ENCODE results near the gene SCN3A. TPM values are rescaled to one million over a fixed set of nuclear protein-coding genes. Genes with fewer than 3 reads are reported as not detected.

Gene SCN3A
- total RNA-seq, 1 experiment from 2014 or later: 0.09 TPM

DNA sequence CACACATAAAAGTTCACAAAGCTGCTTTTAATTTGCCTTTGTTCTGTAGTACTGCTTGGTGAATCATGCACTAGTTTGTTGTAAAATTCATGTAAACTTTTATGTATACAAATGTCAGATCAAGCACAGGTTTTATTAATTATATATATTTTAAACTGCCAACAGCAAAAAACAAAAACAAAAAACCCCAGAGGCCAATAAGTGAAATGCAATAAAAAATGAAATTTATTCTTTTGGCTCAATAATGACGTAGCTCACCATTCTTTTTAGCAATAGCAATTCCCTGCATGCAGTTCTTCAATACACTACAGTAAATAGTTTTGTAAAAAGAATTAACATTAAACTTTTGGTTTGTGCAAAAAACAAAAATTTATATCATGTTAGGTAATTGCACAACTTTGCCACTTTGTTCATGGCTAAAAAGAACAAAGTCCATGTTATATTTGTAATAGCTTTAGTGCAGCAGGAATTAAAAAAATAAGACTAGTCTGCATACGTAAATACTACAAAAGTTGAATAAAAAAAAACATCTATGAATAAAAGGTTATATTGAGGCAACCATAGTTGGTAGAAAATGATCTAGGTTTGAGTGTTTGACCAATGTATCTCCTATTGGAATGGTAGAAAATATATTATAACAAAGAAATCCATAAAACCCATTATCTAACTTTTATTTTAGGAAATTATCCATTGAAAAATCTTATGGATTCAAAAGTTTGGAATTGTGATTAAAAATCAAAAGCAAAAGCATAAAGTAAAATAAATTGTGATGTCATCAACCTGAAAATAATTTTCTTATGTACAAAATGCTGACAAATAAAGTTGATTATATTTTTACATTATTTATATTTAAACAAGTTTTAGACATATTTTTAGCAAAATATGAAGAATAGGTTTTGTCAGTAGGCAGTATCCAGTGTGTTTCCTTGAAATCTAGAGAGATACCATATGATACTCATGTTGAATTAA, 115.6 kb downstream of the SCN3A start:
- no TSS peak for BruUV-seq (replicated peaks)
- CTCF ChIA-PET: interaction anchor here (0.7 kb wide), 1 partner anchor 40 kb away, joined by 3 read pairs; no protein-coding TSS in a partner anchor
- no peak for DNase-seq

DNA sequence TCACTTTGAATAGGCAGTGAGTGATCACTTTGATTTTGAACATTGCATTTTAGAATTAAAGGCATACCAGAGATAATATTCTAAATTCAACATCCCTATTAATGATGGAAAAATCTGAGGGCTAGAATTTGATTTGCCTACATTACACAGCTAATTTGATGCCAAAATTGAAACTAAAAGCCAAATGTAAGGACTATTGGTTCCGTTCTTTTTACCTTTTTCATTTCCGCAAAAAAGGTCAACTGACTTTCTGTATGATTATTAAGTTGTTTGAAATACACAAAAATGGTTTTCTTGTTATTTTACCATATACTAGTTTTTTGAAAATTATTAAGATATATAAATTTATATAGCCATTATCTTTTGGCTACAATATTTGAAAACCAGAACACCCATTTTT, 117.5 kb downstream of the SCN3A start:
- H3K27me3 Mint-ChIP-seq (ENCODE audit: unreplicated experiment): no peaks in the 10 kb centered on the region
- peaks cover 4% of the 10 kb centered on the region for H3K9me3 Mint-ChIP-seq (ENCODE audit: low read depth, unreplicated experiment)
- no TSS peak for BruUV-seq (replicated peaks)
- H3K4me1 Mint-ChIP-seq (ENCODE audit: low read depth, unreplicated experiment): peaks cover 20% of the 10 kb centered on the region
- intact Hi-C loops (cut with micrococcal nuclease; ENCODE audit: unreplicated experiment): no loop called here
- no peak for DNase-seq
- no peaks in the 10 kb centered on the region for H3K36me3 Mint-ChIP-seq (ENCODE audit: insufficient read depth, unreplicated experiment)
- no peak overlapping the region for H3K27ac Mint-ChIP-seq (ENCODE audit: unreplicated experiment)
- no peak for TF ChIP-seq CTCF (IDR thresholded peaks at IDR 0.05; ENCODE audit: unreplicated experiment)
- CTCF ChIA-PET: no interaction called here
- no peak overlapping the region for H3K4me3 Mint-ChIP-seq (ENCODE audit: low read depth, unreplicated experiment)

More for the DNA sequence above, 115.6 kb downstream of the SCN3A start:
- H3K4me1 Mint-ChIP-seq (ENCODE audit: low read depth, unreplicated experiment): peaks cover 12% of the 10 kb centered on the region
- TF ChIP-seq CTCF (IDR thresholded peaks at IDR 0.05; ENCODE audit: unreplicated experiment): no peak
- no peaks in the 10 kb centered on the region for H3K9me3 Mint-ChIP-seq (ENCODE audit: low read depth, unreplicated experiment)
- H3K27ac Mint-ChIP-seq (ENCODE audit: unreplicated experiment): no peak overlapping the region
- intact Hi-C loops (cut with micrococcal nuclease; ENCODE audit: unreplicated experiment): no loop called here
- H3K4me3 Mint-ChIP-seq (ENCODE audit: low read depth, unreplicated experiment): no peak overlapping the region
- H3K36me3 Mint-ChIP-seq (ENCODE audit: insufficient read depth, unreplicated experiment): no peaks in the 10 kb centered on the region
- H3K27me3 Mint-ChIP-seq (ENCODE audit: unreplicated experiment): no peaks in the 10 kb centered on the region

- CTCF ChIA-PET: interaction anchor here (0.6 to 1.0 kb wide), 3 partner anchors 8 to 145 kb away, joined by 3 to 4 read pairs (median 4); no protein-coding TSS in a partner anchor
- intact Hi-C loops (cut with micrococcal nuclease; ENCODE audit: unreplicated experiment): no loop called here
- Mint-ChIP-seq H3K27ac (ENCODE audit: unreplicated experiment) (no peak overlapping the region), H3K36me3 (ENCODE audit: insufficient read depth, unreplicated experiment) (no peaks in the 10 kb centered on the region), H3K4me3 (ENCODE audit: low read depth, unreplicated experiment) (no peak overlapping the region), H3K9me3 (ENCODE audit: low read depth, unreplicated experiment) (peaks cover 4% of the 10 kb centered on the region), H3K4me1 (ENCODE audit: low read depth, unreplicated experiment) (peaks cover 20% of the 10 kb centered on the region), H3K27me3 (ENCODE audit: unreplicated experiment) (no peaks in the 10 kb centered on the region)
- TF ChIP-seq CTCF (IDR thresholded peaks at IDR 0.05; ENCODE audit: unreplicated experiment): no peak
- DNase-seq: no peak
- BruUV-seq (replicated peaks): no TSS peak
Measured at GRCh38 chr2:165083326-165083725, 120.5 kb downstream of the SCN3A start.

- Mint-ChIP-seq H3K4me3 (ENCODE audit: low read depth, unreplicated experiment) (no peak overlapping the region), H3K4me1 (ENCODE audit: low read depth, unreplicated experiment) (peaks cover 20% of the 10 kb centered on the region), H3K27me3 (ENCODE audit: unreplicated experiment) (no peaks in the 10 kb centered on the region), H3K9me3 (ENCODE audit: low read depth, unreplicated experiment) (peaks cover 4% of the 10 kb centered on the region), H3K27ac (ENCODE audit: unreplicated experiment) (no peak overlapping the region), H3K36me3 (ENCODE audit: insufficient read depth, unreplicated experiment) (no peaks in the 10 kb centered on the region)
- intact Hi-C loops (cut with micrococcal nuclease; ENCODE audit: unreplicated experiment): no loop called here
- CTCF ChIA-PET: interaction anchor here (0.6 kb wide), 1 partner anchor 146 kb away, joined by 4 read pairs; no protein-coding TSS in a partner anchor
- DNase-seq: no peak
- BruUV-seq (replicated peaks): no TSS peak
- TF ChIP-seq CTCF (IDR thresholded peaks at IDR 0.05; ENCODE audit: unreplicated experiment): no peak
Measured at GRCh38 chr2:165082479-165082878, 121.4 kb downstream of the SCN3A start.
